Astrocyte of the cerebellum (primary cell): ENCODE results near the gene OR10G7.

Experiments
- DNase-seq: peaks from one replicate; pipeline ENCODE4 v3.0.0-alpha.2; 2011; ENCODE audit warnings: low read depth
- H3K4me3 ChIP-seq: 2 replicates; pipeline ENCODE4 v1.5.1; 2011; ENCODE audit warnings: mild to moderate bottlenecking, low read depth, low read length, moderate library complexity
- in situ Hi-C: cut with HindIII; loops from 2 replicates; pipeline ENCODE4 v1.10.0; 2017; ENCODE audit warnings: low sequenced_read_pairs
- TF ChIP-seq, protein P1 (sequence below): IDR thresholded peaks from 2 replicates; pipeline ENCODE4 v1.5.1; 2012; ENCODE audit warnings: low read length, low read depth, moderate library complexity, mild to moderate bottlenecking; ENCODE audit errors: missing control alignments

OR10G7 gene

DNA sequence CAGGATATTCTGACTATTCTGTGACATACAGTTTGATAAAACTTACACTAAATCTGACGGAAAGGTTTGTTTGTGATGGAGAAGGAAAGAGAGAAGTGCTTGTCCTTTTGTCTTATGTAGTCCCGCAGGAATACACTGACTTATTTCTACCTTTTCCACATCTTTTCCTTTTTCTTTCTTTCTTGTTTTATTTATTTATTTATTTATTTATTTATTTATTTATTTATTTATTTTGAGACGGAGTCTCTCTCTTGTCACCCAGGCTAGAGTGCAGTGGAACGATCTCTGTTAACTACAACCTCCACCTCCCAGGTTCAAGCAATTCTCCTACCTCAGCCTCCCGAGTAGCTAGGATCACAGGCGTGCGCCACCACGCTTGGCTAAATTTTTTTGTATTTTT, 31.0 kb upstream of the OR10G7 start:
- DNase-seq, result no peak
- in situ Hi-C loops, result no loop called here
- TF ChIP-seq, protein P1, sequence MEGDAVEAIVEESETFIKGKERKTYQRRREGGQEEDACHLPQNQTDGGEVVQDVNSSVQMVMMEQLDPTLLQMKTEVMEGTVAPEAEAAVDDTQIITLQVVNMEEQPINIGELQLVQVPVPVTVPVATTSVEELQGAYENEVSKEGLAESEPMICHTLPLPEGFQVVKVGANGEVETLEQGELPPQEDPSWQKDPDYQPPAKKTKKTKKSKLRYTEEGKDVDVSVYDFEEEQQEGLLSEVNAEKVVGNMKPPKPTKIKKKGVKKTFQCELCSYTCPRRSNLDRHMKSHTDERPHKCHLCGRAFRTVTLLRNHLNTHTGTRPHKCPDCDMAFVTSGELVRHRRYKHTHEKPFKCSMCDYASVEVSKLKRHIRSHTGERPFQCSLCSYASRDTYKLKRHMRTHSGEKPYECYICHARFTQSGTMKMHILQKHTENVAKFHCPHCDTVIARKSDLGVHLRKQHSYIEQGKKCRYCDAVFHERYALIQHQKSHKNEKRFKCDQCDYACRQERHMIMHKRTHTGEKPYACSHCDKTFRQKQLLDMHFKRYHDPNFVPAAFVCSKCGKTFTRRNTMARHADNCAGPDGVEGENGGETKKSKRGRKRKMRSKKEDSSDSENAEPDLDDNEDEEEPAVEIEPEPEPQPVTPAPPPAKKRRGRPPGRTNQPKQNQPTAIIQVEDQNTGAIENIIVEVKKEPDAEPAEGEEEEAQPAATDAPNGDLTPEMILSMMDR, result no peak
- H3K4me3 ChIP-seq, result no peak overlapping the region

DNA sequence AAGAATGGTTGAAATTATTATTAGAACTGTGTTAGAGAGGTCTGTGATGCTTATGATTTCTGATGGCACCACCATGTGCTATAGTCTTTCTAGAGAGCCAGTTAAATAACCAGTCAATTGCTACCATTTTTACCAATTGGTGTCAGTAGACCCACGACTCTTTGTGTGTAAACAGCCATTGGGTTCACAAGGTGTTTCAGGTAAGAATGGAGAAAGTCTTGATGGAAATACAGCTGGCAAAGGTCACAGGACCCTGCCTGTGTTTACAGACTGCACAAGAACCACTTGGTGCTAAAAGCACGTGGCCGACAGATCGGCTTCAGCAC, 30.5 kb upstream of the OR10G7 start:
- in situ Hi-C loops, result no loop called here
- no peak overlapping the region for H3K4me3 ChIP-seq
- TF ChIP-seq, protein P1, result no peak
- no peak for DNase-seq

DNA sequence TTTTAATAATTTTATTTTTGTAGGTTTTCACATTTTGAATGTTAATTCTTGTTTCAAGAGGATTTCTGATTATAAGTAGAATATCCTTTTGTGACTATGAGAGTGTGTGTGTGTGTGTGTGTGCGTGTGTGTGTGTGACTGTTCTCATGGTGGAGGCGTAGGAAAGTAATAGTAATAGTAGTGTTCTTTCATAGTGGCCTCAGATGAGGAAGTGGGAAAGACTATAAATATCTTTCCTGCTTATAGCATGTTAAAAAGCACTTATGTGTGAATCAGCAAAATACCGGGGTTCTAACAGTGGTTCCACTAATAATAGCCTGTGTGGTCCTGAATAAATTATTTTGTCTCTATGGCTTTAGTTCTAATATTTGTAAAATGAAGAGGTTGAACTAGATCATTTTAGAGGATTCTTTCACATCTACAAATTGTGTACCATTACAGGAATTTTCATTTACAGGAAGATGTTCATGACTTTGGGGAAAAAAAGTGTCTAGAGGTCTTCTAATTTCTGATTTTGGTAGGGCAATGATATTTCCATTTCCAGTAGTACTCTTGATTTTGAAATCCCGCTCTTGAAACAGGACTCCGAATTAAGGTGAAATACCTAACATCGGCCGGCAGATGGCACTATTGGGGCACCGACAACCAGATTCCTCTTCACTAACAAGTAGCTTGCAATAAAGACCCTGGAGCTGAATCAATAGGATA, 29.9 kb upstream of the OR10G7 start:
- no peak overlapping the region for H3K4me3 ChIP-seq
- in situ Hi-C loops, result no loop called here
- peak; percentile 78 for DNase-seq
- TF ChIP-seq, protein P1, result peak; percentile 73

DNA sequence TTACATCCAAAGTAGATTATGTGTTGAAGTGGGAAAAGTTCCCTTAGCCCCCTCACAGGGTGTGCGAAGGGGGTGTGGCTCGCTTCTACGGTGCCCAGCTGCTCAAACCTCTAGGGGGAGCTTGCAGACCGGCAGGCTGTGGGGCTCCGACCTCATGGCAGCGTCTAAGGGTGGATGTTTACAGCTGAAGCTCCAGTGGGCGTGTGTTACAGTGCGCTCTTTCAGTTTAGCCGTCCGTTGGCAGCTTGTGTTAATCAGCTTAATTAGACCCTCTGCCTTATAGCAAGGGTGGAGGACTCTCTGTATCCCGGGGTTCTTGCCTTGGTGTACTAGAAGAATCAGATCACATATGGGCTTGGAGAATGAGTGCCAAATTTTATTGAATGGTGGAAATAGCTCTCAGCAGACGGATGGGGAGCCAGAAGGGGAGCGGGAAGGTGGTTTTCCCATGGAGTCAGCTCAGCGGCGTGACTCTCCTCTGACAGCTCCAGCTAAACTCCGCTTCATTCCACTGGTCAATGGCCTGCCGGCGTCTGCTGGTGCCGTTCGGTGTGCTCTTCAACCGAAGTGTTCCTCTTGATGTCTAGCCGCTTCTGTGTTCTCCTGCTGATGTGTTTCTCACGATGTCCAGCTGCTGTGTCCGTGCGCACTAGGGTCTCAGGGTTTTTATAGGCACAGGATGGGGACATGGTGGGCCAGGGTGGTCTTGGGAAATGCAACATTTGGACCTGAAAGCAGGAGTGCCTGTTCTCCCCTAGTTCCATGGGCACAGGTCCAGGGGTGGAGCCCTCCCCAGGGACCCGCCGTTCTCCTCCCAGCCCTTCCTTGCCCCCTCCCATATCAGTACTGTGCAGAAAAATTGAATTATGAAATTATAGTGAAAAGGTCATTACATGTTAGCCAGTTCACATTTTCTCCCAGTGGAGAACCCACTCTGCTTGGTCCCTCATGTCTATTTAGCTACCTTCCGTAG, 28.6 kb upstream of the OR10G7 start:
- DNase-seq, result peak; percentile 29
- peak overlapping the region; percentile 33 for H3K4me3 ChIP-seq
- in situ Hi-C loops, result no loop called here
- TF ChIP-seq, protein P1, result peak; percentile 92

DNA sequence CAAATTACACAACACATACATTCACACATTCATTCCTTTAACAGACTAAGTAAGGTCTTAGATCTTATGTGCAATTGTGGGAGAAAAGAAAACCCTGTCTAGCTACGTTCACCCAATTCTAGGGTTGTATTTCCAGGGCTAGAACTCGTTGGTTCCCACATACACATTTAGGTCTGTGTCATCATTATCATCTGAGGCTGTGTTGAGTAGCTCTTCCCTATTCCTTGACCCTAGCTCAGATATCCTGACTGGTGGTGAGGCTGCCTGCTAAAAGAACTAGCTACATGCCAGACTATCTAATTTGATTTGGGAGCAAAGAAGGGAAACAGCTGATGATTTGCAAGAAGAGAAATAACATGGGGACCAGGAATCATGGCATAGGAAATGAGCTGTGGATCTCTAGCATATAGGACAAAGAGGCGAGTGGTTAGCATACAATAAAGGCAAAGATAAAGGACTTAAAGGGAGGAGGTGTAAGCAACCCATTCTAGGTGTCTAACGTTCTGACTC, 27.5 kb upstream of the OR10G7 start:
- TF ChIP-seq, protein P1, result no peak
- H3K4me3 ChIP-seq, result no peak overlapping the region
- DNase-seq, result no peak
- in situ Hi-C loops, result no loop called here

DNA sequence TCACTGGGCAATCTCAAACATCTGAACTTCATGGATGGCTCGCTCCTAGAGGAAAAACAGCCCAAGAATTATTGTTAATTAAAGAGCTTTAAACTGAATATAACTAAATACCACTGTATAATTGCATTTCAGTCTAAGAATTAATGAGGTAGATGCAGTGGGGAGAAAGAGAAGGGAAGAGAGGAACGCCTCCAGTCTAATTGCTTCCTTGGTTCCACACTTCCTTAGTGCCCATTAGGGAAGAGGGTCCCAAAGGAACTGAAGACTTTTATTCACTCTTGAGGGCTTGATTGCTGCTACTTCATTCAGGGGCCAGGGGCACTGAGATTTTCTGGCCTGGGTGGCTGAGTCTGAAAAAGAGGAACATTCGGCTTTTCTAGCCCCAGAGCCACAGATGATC, 11.8 kb upstream of the OR10G7 start:
- no peak overlapping the region for H3K4me3 ChIP-seq
- TF ChIP-seq, protein P1, result no peak
- in situ Hi-C loops, result no loop called here
- no peak for DNase-seq
